ENCODE measurements around the gene SSR1.

Gene SSR1

GRCh38 chr6:7258231-7258763 is 54.7 kb downstream of the SSR1 start:
- no peak for DNase-seq (ENCODE audit: low spot score)
- TF ChIP-seq, protein P1, sequence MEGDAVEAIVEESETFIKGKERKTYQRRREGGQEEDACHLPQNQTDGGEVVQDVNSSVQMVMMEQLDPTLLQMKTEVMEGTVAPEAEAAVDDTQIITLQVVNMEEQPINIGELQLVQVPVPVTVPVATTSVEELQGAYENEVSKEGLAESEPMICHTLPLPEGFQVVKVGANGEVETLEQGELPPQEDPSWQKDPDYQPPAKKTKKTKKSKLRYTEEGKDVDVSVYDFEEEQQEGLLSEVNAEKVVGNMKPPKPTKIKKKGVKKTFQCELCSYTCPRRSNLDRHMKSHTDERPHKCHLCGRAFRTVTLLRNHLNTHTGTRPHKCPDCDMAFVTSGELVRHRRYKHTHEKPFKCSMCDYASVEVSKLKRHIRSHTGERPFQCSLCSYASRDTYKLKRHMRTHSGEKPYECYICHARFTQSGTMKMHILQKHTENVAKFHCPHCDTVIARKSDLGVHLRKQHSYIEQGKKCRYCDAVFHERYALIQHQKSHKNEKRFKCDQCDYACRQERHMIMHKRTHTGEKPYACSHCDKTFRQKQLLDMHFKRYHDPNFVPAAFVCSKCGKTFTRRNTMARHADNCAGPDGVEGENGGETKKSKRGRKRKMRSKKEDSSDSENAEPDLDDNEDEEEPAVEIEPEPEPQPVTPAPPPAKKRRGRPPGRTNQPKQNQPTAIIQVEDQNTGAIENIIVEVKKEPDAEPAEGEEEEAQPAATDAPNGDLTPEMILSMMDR (IDR thresholded peaks at IDR 0.05; ENCODE audit: extremely low read depth, missing control alignments) = no peak

- no peak for DNase-seq (ENCODE audit: low spot score)
- TF ChIP-seq, protein P1 (IDR thresholded peaks at IDR 0.05; ENCODE audit: extremely low read depth, missing control alignments) = no peak
Measured at GRCh38 chr6:7257521-7258230, 55.3 kb downstream of the SSR1 start.

DNA sequence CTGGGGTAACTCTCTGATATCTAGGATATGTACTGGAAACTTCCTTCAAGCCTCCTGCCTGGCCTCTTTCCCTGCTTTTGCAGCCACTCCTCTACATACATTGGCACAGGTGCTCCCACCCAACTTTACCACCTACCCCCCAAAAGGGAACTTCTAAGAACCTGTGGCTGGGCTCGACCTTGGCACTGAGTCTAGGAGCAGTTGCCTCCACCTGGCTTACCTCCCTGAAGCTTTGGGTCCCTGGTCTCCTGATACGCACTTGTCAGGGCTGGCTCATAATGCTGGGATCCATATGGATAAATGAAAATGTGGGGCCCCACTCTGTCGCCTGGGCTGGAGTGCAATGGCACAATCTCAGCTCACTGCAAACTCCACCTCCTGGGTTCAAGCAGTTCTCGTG is 56.2 kb downstream of the SSR1 start:
- TF ChIP-seq, protein P1 (IDR thresholded peaks at IDR 0.05; ENCODE audit: extremely low read depth, missing control alignments) = no peak
- no peak for DNase-seq (ENCODE audit: low spot score)

DNA sequence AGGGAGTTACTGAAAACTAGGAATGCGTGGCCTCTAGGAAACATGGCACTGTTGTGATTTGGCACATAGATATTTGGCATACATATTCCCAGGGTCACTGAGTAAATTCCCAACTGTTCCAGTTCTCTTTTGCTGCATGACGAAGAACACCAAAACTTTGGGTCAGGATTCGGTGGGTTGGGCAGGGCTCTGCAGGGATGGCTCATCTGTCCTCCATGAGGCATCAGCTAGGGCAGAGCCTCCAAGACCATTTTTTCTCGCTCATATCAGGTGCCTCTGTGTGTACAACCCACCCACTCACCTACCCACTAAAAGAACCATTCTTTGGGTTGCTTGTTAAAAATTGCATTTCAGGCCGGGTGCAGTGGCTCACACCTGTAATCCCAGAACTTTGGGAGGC is 57.1 kb downstream of the SSR1 start:
- TF ChIP-seq, protein P1 (IDR thresholded peaks at IDR 0.05; ENCODE audit: extremely low read depth, missing control alignments) = no peak
- DNase-seq (ENCODE audit: low spot score) = no peak

DNA sequence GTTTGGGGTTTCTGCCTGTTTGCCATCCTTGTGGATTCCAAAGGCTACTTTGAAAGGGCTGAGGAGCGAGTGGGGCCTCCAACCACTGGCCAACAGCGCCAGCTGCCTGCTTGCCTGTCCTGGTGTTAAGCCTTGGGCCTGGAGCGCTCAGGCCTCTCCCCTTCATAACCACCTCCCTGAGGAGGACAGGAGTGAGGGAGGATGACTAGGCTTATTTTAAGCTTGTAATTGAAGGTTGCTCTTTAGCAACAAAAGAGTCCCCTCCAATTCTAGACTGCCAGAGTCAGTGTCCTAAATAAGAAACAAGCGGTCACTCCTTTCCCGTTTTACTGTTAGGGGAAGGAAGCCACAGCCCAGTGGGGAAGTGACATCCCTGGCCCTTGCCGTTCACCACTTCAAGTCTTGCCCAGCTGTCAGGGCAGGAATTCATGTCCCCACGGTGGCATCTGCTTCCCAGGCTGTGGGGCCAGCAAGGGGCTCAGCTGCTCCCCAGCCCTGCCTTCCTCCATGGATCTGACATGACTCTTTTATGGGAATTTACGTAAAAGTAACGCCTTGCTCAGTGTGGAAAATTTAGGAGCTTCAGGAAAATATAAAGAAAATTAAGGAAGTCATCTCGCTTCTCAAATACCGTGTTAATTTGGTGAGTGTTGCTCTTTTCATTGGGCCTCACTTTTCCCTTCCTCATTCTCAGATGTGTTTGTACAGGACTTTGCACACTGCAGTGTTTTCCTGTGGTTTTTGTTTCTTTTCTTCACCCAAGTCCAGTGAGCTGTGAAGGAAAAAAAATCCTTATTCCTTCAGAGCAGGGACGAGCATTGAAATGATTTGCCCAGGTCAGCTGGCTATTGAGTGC is 57.8 kb downstream of the SSR1 start:
- TF ChIP-seq, protein P1 (IDR thresholded peaks at IDR 0.05; ENCODE audit: extremely low read depth, missing control alignments) = no peak
- no peak for DNase-seq (ENCODE audit: low spot score)

- DNase-seq (ENCODE audit: low spot score) = no peak
- TF ChIP-seq, protein P1 (IDR thresholded peaks at IDR 0.05; ENCODE audit: extremely low read depth, missing control alignments) = no peak
Measured at GRCh38 chr6:7252390-7252789, 60.6 kb downstream of the SSR1 start.

All from GM20000 (cell line).